IgD-negative memory B cell (primary cell): ENCODE data around the gene TMEM94. TPM values are rescaled to one million over a fixed set of nuclear protein-coding genes. Genes with fewer than 3 reads are reported as not detected.

ENCODE experiments used
- H3K27ac Mint-ChIP-seq, 3 donors: one replicate each; pipeline ENCODE4 v1.8.0; 2020 to 2022; ENCODE audit warnings: mild to moderate bottlenecking in 3 of 3, mixed read lengths in 3 of 3, moderate library complexity in 1 of 3
- H3K27me3 Mint-ChIP-seq: one replicate; pipeline ENCODE4 v1.8.0; 2021; ENCODE audit warnings: mixed read lengths
- H3K36me3 Mint-ChIP-seq: one replicate; pipeline ENCODE4 v1.8.0; 2020; ENCODE audit warnings: mild to moderate bottlenecking, mixed read lengths
- H3K4me1 Mint-ChIP-seq, 3 donors: one replicate each; pipeline ENCODE4 v1.8.0; 2020 to 2022; ENCODE audit warnings: mixed read lengths in 3 of 3, mild to moderate bottlenecking in 1 of 3
- H3K4me3 Mint-ChIP-seq, 4 donors: one replicate each; pipeline ENCODE4 v1.8.0; 2020 to 2022; ENCODE audit warnings: mild to moderate bottlenecking in 4 of 4, mixed read lengths in 4 of 4, moderate library complexity in 3 of 4
- H3K9me3 Mint-ChIP-seq, 3 donors: one replicate each; pipeline ENCODE4 v1.8.0; 2020 to 2021; ENCODE audit warnings: mixed read lengths in 3 of 3, mild to moderate bottlenecking in 1 of 3
- polyA plus RNA-seq: library from polyadenylated mRNA; unstranded; fragments of 300-500 nt; fragmentation: Illumina TruSeq; gene quantifications from one replicate; pipeline ENCODE4 v1.2.3, GENCODE V29; 2021

TMEM94 gene
- polyA plus RNA-seq, 1 donor from 2014 or later, result 19.5 TPM

DNA sequence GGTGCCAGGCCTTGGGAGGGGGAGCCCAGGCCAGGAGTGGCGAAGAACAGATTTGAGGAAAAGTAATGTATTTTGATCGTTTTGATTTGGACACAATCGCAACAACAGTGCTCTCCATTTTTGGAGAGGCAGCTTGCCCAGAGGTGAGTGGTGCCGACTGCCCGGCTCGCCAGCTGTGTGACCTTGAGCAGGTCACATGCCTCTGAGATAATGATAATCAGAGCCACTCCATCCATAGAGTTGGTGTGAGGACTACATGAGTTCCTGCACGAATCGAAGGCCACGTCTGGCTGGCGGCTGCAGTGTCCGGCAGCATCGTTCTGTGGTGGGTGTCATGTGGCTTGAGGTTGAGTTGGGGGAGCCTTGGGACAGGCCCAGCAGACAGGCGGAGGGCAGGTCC is 89.7 kb downstream of the TMEM94 start:
- Mint-ChIP-seq H3K4me1 (peaks cover 1 to 4% (median 4%) of the 10 kb centered on the region in 3 donors), H3K27me3 (no peaks in the 10 kb centered on the region), H3K9me3 (no peaks in the 10 kb centered on the region)

GRCh38 chr17:75547091-75547490 is 90.7 kb downstream of the TMEM94 start:
- no peak overlapping the region for H3K27ac Mint-ChIP-seq
- peaks cover 1 to 4% (median 4%) of the 10 kb centered on the region in 3 donors for H3K4me1 Mint-ChIP-seq
- peaks cover 7% of the 10 kb centered on the region for H3K36me3 Mint-ChIP-seq
- H3K9me3 Mint-ChIP-seq, result no peaks in the 10 kb centered on the region
- H3K4me3 Mint-ChIP-seq, result no peak overlapping the region
- no peaks in the 10 kb centered on the region for H3K27me3 Mint-ChIP-seq

More for the DNA sequence above, 89.7 kb downstream of the TMEM94 start:
- Mint-ChIP-seq H3K36me3 (peaks cover 7% of the 10 kb centered on the region), H3K27ac (no peak overlapping the region), H3K4me3 (no peak overlapping the region)

GRCh38 chr17:75548813-75549212 is 92.4 kb downstream of the TMEM94 start:
- Mint-ChIP-seq H3K9me3 (no peaks in the 10 kb centered on the region), H3K4me1 (peaks cover 1 to 4% (median 4%) of the 10 kb centered on the region in 3 donors), H3K27ac (peak overlapping the region; percentile 23 to 78 (median 60)), H3K36me3 (peaks cover 7% of the 10 kb centered on the region), H3K4me3 (peak overlapping the region in 1 of 4 donors; percentile 45), H3K27me3 (no peaks in the 10 kb centered on the region)

Other genes starting within 250 kb of the TMEM94 start
- gene GGA3, start 195.0 kb upstream of the TMEM94 start, polyA plus RNA-seq, result 27.8 TPM
- gene MRPS7, start 194.8 kb upstream of the TMEM94 start, polyA plus RNA-seq, result 101 TPM
- gene MIF4GD, start 185.4 kb upstream of the TMEM94 start, polyA plus RNA-seq, result 103 TPM
- 22.0 TPM for gene SLC25A19, start 167.2 kb upstream of the TMEM94 start, polyA plus RNA-seq
- gene GRB2, start 51.0 kb upstream of the TMEM94 start, polyA plus RNA-seq, result 333 TPM
- gene CASKIN2, start 58.9 kb downstream of the TMEM94 start, polyA plus RNA-seq, result not detected
- gene TSEN54, start 59.9 kb downstream of the TMEM94 start, polyA plus RNA-seq, result 34.9 TPM
- gene LLGL2, start 69.1 kb downstream of the TMEM94 start, polyA plus RNA-seq, result 21.8 TPM
- 2.4 TPM for gene MYO15B, start 131.2 kb downstream of the TMEM94 start, polyA plus RNA-seq
- 0.36 TPM for gene SMIM5, start 176.8 kb downstream of the TMEM94 start, polyA plus RNA-seq
- gene RECQL5, start 210.5 kb downstream of the TMEM94 start, polyA plus RNA-seq, result 25.3 TPM
- 119 TPM for gene SAP30BP, start 210.7 kb downstream of the TMEM94 start, polyA plus RNA-seq